ENCODE measurements around the gene PEPD.

The PEPD gene

GRCh38 chr19:33395561-33396550, 125.7 kb downstream of the PEPD start:
- H3K36me3 ChIP-seq (ENCODE audit: low read length): no peaks in the 10 kb centered on the region

GRCh38 chr19:33394723-33395560, 126.6 kb downstream of the PEPD start:
- H3F3A ChIP-seq (ENCODE audit: insufficient read depth): no peaks in the 10 kb centered on the region

More at GRCh38 chr19:33395561-33396550, 125.7 kb downstream of the PEPD start:
- H3F3A ChIP-seq (ENCODE audit: insufficient read depth): no peaks in the 10 kb centered on the region
- H3K79me2 ChIP-seq (ENCODE audit: insufficient read depth, low read length): no peaks in the 10 kb centered on the region
- H3K27ac ChIP-seq (ENCODE audit: low read depth, low read length): no peak overlapping the region
- H3K9me3 ChIP-seq (ENCODE audit: insufficient read depth, low read length): no peaks in the 10 kb centered on the region
- H3K9ac ChIP-seq (ENCODE audit: low read length): no peak overlapping the region
- no peaks in the 10 kb centered on the region for H3K9me2 ChIP-seq (replicated peaks; ENCODE audit: insufficient read depth, low read length)
- no peaks in the 10 kb centered on the region for H3K27me3 ChIP-seq (ENCODE audit: low read length)
- no peak overlapping the region for H3K4me3 ChIP-seq (ENCODE audit: insufficient read depth, low read length, poor library complexity, severe bottlenecking)
- no peaks in the 10 kb centered on the region for H4K20me1 ChIP-seq (ENCODE audit: low read depth, low read length)
- H3K4me2 ChIP-seq (ENCODE audit: low read depth, low read length, poor library complexity, severe bottlenecking): no peak overlapping the region
- H2AFZ ChIP-seq (ENCODE audit: low read depth, low read length, severe bottlenecking): no peak overlapping the region
- no peak for TF ChIP-seq CTCF (IDR thresholded peaks at IDR 0.05; ENCODE audit: insufficient read depth, low read length, poor library complexity, severe bottlenecking)
- TF ChIP-seq EZH2phosphoT487 (conservative IDR thresholded peaks at IDR 0.05; ENCODE audit: low read length): no peak

More at GRCh38 chr19:33394723-33395560, 126.6 kb downstream of the PEPD start:
- no peak for TF ChIP-seq CTCF (IDR thresholded peaks at IDR 0.05; ENCODE audit: insufficient read depth, low read length, poor library complexity, severe bottlenecking)
- no peak for TF ChIP-seq EZH2phosphoT487 (conservative IDR thresholded peaks at IDR 0.05; ENCODE audit: low read length)
- no peak overlapping the region for H3K4me2 ChIP-seq (ENCODE audit: low read depth, low read length, poor library complexity, severe bottlenecking)
- no peaks in the 10 kb centered on the region for H3K79me2 ChIP-seq (ENCODE audit: insufficient read depth, low read length)
- no peak overlapping the region for H3K9ac ChIP-seq (ENCODE audit: low read length)
- no peaks in the 10 kb centered on the region for H3K9me3 ChIP-seq (ENCODE audit: insufficient read depth, low read length)
- H2AFZ ChIP-seq (ENCODE audit: low read depth, low read length, severe bottlenecking): no peak overlapping the region
- H4K20me1 ChIP-seq (ENCODE audit: low read depth, low read length): no peaks in the 10 kb centered on the region
- no peaks in the 10 kb centered on the region for H3K36me3 ChIP-seq (ENCODE audit: low read length)
- H3K9me2 ChIP-seq (replicated peaks; ENCODE audit: insufficient read depth, low read length): no peaks in the 10 kb centered on the region
- H3K27me3 ChIP-seq (ENCODE audit: low read length): no peaks in the 10 kb centered on the region
- H3K27ac ChIP-seq (ENCODE audit: low read depth, low read length): no peak overlapping the region
- no peak overlapping the region for H3K4me3 ChIP-seq (ENCODE audit: insufficient read depth, low read length, poor library complexity, severe bottlenecking)
